IMR-90 (cell line): Measurements from ENCODE around the gene ENOX2. TPM values are rescaled to one million over a fixed set of nuclear protein-coding genes. Genes with fewer than 3 reads are reported as not detected.

ENCODE experiments used
- ATAC-seq: fragments of 200-7000 bp; cut with Tn5 transposase; 2 replicates; pipeline ENCODE4 v1.9.1; 2020; ENCODE audit warnings: low read depth, mild to moderate bottlenecking, moderate library complexity
- BruUV-seq: library from RNA; stranded (reverse); fragments of 400-500 nt; replicated peaks from 2 replicates; lab custom pipeline; 2021; lab: Mats Ljungman, UMichigan
- CTCF ChIA-PET: fragments of 300-600 bp; formaldehyde crosslinking; extraction: SDS; loops from one replicate; lab custom pipeline; 2021; ENCODE audit warnings: antibody characterized with exemption; lab: Yijun Ruan, JAX
- POLR2A ChIA-PET: fragments of 300-600 bp; sonication (Branson Sonifier 250); formaldehyde crosslinking; loops from one replicate; lab custom pipeline; 2022; ENCODE audit warnings: antibody characterized with exemption; ENCODE audit not compliant: unreplicated experiment; lab: Charles Lee
- DNase-seq: peaks from one replicate; pipeline ENCODE4 v3.0.0; 2013
- H2AFZ ChIP-seq: replicated peaks from 2 replicates; pipeline ENCODE3; 2013; ENCODE audit warnings: low read length, mild to moderate bottlenecking; ENCODE audit not compliant: poor library complexity
- H2AK5ac ChIP-seq: 2 replicates; pipeline ENCODE4 v1.6.1; 2013; ENCODE audit warnings: low read depth, low read length, inconsistent platforms
- H2AK9ac ChIP-seq: replicated peaks from 2 replicates; pipeline ENCODE3; 2013; ENCODE audit warnings: mild to moderate bottlenecking, low read depth, low read length, moderate library complexity; ENCODE audit not compliant: poor library complexity
- H2BK120ac ChIP-seq: 2 replicates; pipeline ENCODE4 v1.6.1; 2013; ENCODE audit warnings: low read depth, low read length, inconsistent platforms
- H2BK15ac ChIP-seq: 3 replicates; pipeline ENCODE4 v1.6.1; 2013; ENCODE audit warnings: low read depth, low read length, inconsistent platforms
- H2BK20ac ChIP-seq: 2 replicates; pipeline ENCODE4 v1.6.1; 2013; ENCODE audit warnings: low read depth, mild to moderate bottlenecking, inconsistent platforms, low read length, moderate library complexity
- H2BK5ac ChIP-seq: 2 replicates; pipeline ENCODE4 v1.6.1; 2013; ENCODE audit warnings: mild to moderate bottlenecking, low read depth, low read length, inconsistent platforms; ENCODE audit not compliant: poor library complexity, severe bottlenecking
- H3K14ac ChIP-seq: replicated peaks from 2 replicates; pipeline ENCODE4 v1.6.1; 2013; ENCODE audit warnings: low read depth, low read length, inconsistent platforms
- H3K18ac ChIP-seq: 2 replicates; pipeline ENCODE4 v1.6.1; 2013; ENCODE audit warnings: low read depth, low read length, control low read depth
- H3K23ac ChIP-seq: 2 replicates; pipeline ENCODE4 v1.6.1; 2013; ENCODE audit warnings: low read depth, low read length, inconsistent platforms
- H3K27ac ChIP-seq: 2 replicates; pipeline ENCODE4 v1.5.1; 2013; ENCODE audit warnings: mild to moderate bottlenecking, control low read depth, low read length; ENCODE audit not compliant: insufficient read depth
- H3K27me3 ChIP-seq: 2 replicates; pipeline ENCODE4 v1.6.1; 2013; ENCODE audit warnings: low read length; ENCODE audit not compliant: control insufficient read depth, insufficient read depth
- H3K36me3 ChIP-seq: 2 replicates; pipeline ENCODE4 v1.6.1; 2013; ENCODE audit warnings: low read length, mixed read lengths; ENCODE audit not compliant: control insufficient read depth, insufficient read depth
- H3K4ac ChIP-seq: 2 replicates; pipeline ENCODE4 v1.6.1; 2013; ENCODE audit warnings: low read depth, low read length, inconsistent platforms
- H3K4me1 ChIP-seq: 2 replicates; pipeline ENCODE4 v1.6.1; 2013; ENCODE audit warnings: low read length, mixed read lengths; ENCODE audit not compliant: control insufficient read depth, insufficient read depth
- H3K4me2 ChIP-seq: 2 replicates; pipeline ENCODE4 v1.6.1; 2013; ENCODE audit warnings: low read depth, mild to moderate bottlenecking, control low read depth, low read length, moderate library complexity
- H3K4me3 ChIP-seq: 2 replicates; pipeline ENCODE4 v1.5.1; 2013; ENCODE audit warnings: low read depth, mild to moderate bottlenecking, control low read depth, low read length, moderate library complexity; ENCODE audit not compliant: insufficient read depth
- H3K56ac ChIP-seq: 2 replicates; pipeline ENCODE4 v1.6.1; 2013; ENCODE audit warnings: low read length, inconsistent platforms; ENCODE audit not compliant: insufficient read depth; ENCODE audit errors: extremely low read depth
- H3K79me1 ChIP-seq, 2 experiments: 2 replicates each; pipeline ENCODE4 v1.6.1; 2013; ENCODE audit warnings: low read length in 2 of 2, inconsistent platforms in 1 of 2, low read depth in 1 of 2
- H3K9ac ChIP-seq: 2 replicates; pipeline ENCODE4 v1.6.1; 2013; ENCODE audit warnings: low read depth, low read length, control low read depth
- H3K9me1 ChIP-seq: 2 replicates; pipeline ENCODE4 v1.6.1; 2013; ENCODE audit warnings: low read length, inconsistent platforms; ENCODE audit not compliant: insufficient read depth
- H3K9me3 ChIP-seq: 2 replicates; pipeline ENCODE4 v1.6.1; 2013; ENCODE audit warnings: low read length; ENCODE audit not compliant: control insufficient read depth, insufficient read depth
- H4K20me1 ChIP-seq: 2 replicates; pipeline ENCODE4 v1.6.1; 2013; ENCODE audit warnings: low read length, inconsistent platforms; ENCODE audit not compliant: insufficient read depth
- H4K5ac ChIP-seq: 2 replicates; pipeline ENCODE4 v1.6.1; 2013; ENCODE audit warnings: mild to moderate bottlenecking, low read depth, low read length, control low read depth
- H4K8ac ChIP-seq, 2 experiments: 2 replicates each; pipeline ENCODE4 v1.6.1; 2013; ENCODE audit warnings: low read depth in 2 of 2, low read length in 2 of 2, control low read depth in 1 of 2, inconsistent platforms in 1 of 2
- H4K91ac ChIP-seq: 2 replicates; pipeline ENCODE4 v1.6.1; 2013; ENCODE audit warnings: low read depth, low read length, inconsistent platforms; ENCODE audit not compliant: insufficient read depth
- BHLHE40 ChIP-seq: fragments of 150-350 bp; IDR thresholded peaks from 2 replicates; pipeline ENCODE4 v1.6.1; 2016; ENCODE audit warnings: mild to moderate bottlenecking, low read depth, low read length
- MAZ ChIP-seq: IDR thresholded peaks from 2 replicates; pipeline ENCODE4 v1.6.1; 2012; ENCODE audit warnings: low read depth, mild to moderate bottlenecking, low read length, improper control_type of control experiment, moderate library complexity, borderline replicate concordance
- MXI1 ChIP-seq: IDR thresholded peaks from 2 replicates; pipeline ENCODE4 v1.6.1; 2012; ENCODE audit warnings: low read depth, mild to moderate bottlenecking, low read length, moderate library complexity, borderline replicate concordance
- POLR2A ChIP-seq: IDR thresholded peaks from 2 replicates; pipeline ENCODE4 v1.6.1; 2012; ENCODE audit warnings: mild to moderate bottlenecking, low read depth, low read length
- RCOR1 ChIP-seq: IDR thresholded peaks from 2 replicates; pipeline ENCODE4 v1.6.1; 2012; ENCODE audit warnings: mild to moderate bottlenecking, low read length, improper control_type of control experiment; ENCODE audit not compliant: insufficient replicate concordance
- RFX5 ChIP-seq: IDR thresholded peaks from 2 replicates; pipeline ENCODE4 v1.8.0; 2012; ENCODE audit warnings: low read depth, mild to moderate bottlenecking, low read length, moderate library complexity
- USF2 ChIP-seq: fragments of 150-350 bp; IDR thresholded peaks from 2 replicates; pipeline ENCODE4 v1.6.1; 2017; ENCODE audit warnings: mild to moderate bottlenecking, antibody characterized with exemption, low read length, low read depth
- WGBS, 2 experiments: methylation state at CpG; one replicate each; pipeline versions ENCODE4 v1.1.5 to v1.1.7; 2013; ENCODE audit warnings: missing lambda C conversion rate in 2 of 2; ENCODE audit not compliant: insufficient read length in 1 of 2; ENCODE audit errors: extremely low coverage in 2 of 2; 5-methylcytosine and 5-hydroxymethylcytosine counted together
- dilution Hi-C: fragments of 300-500 bp; cut with HindIII; formaldehyde crosslinking; loops from one replicate; pipeline ENCODE4 v1.14.3; 2018; ENCODE audit warnings: low sequenced_read_pairs; ENCODE audit not compliant: unreplicated experiment
- in situ Hi-C: fragments of 300-500 bp; cut with MboI; formaldehyde crosslinking; loops from 3 replicates; pipeline ENCODE4 v1.14.3; 2019; ENCODE audit warnings: low sequenced_read_pairs, inconsistent platforms, mixed read lengths
- intact Hi-C: fragments of 100-400 bp; cut with micrococcal nuclease; formaldehyde crosslinking; loops from 2 replicates; pipeline ENCODE4 v1.10.0; 2022
- polyA plus RNA-seq, 3 experiments: library from polyadenylated mRNA; depleted of rRNA; stranded (reverse); fragments of >200 nt; gene quantifications; 2 replicates each; pipeline ENCODE4 v1.2.3, GENCODE V29; 2012; ENCODE audit warnings: low replicate concordance in 1 of 3
- total RNA-seq: library from RNA; depleted of rRNA; stranded (reverse); fragments of >200 nt; gene quantifications from 2 replicates; pipeline ENCODE4 v1.2.3, GENCODE V29; 2012
- TF ChIP-seq, protein P1 (sequence below): fragments of 150-350 bp; IDR thresholded peaks from 2 replicates; pipeline ENCODE4 v1.6.1; 2016; ENCODE audit warnings: low read depth, mild to moderate bottlenecking, low read length, moderate library complexity, borderline replicate concordance
- TF ChIP-seq, protein P2 (sequence below): conservative IDR thresholded peaks from 2 replicates; pipeline ENCODE4 v1.5.1; 2012; ENCODE audit warnings: mild to moderate bottlenecking, low read depth, low read length, improper control_type of control experiment

Gene ENOX2
- total and polyA plus RNA-seq, 2 of the 4 experiments (the other 2 are of a cell fraction): 6.3 to 11.8 TPM

GRCh38 chrX:130688360-130688759, 214.6 kb downstream of the ENOX2 start:
- no TSS peak for BruUV-seq
- Histone ChIP-seq H4K91ac (no peak overlapping the region), H2BK5ac (no peak overlapping the region), H4K5ac (no peak overlapping the region), H4K8ac (no peak overlapping the region), H3K36me3 (no peaks in the 10 kb centered on the region; the same call in 1 of the 2 replicates), H2AFZ (no peak overlapping the region), H3K4me3 (no peak overlapping the region), H3K27ac (no peak overlapping the region), H3K18ac (no peak overlapping the region), H3K27me3 (no peaks in the 10 kb centered on the region; the same call in 1 of the 2 replicates), H3K4ac (no peak overlapping the region), H3K14ac (no peak overlapping the region), H3K79me1 (no peaks in the 10 kb centered on the region), H3K56ac (no peak overlapping the region), H3K23ac (no peak overlapping the region), H3K4me2 (no peak overlapping the region), H2AK9ac (no peak overlapping the region), H2BK15ac (no peak overlapping the region), H3K9me3 (no peaks in the 10 kb centered on the region), H2AK5ac (no peak overlapping the region), H4K20me1 (no peaks in the 10 kb centered on the region), H3K9ac (no peak overlapping the region), H2BK20ac (no peak overlapping the region), H3K4me1 (peaks cover 2% of the 10 kb centered on the region; the same call in 1 of the 2 replicates), H2BK120ac (no peak overlapping the region), H3K9me1 (no peaks in the 10 kb centered on the region)
- WGBS, 2 experiments: no CpG with 5 or more reads among the region's 5 CpGs
- DNase-seq: no peak
- CTCF ChIA-PET: no interaction called here
- dilution Hi-C loops: no loop called here
- intact Hi-C loops: no loop called here
- in situ Hi-C loops: no loop called here
- TF ChIP-seq BHLHE40 (no peak), POLR2A (no peak), MAZ (no peak), RFX5 (no peak), MXI1 (no peak), USF2 (no peak), RCOR1 (no peak)
- TF ChIP-seq, protein P1, sequence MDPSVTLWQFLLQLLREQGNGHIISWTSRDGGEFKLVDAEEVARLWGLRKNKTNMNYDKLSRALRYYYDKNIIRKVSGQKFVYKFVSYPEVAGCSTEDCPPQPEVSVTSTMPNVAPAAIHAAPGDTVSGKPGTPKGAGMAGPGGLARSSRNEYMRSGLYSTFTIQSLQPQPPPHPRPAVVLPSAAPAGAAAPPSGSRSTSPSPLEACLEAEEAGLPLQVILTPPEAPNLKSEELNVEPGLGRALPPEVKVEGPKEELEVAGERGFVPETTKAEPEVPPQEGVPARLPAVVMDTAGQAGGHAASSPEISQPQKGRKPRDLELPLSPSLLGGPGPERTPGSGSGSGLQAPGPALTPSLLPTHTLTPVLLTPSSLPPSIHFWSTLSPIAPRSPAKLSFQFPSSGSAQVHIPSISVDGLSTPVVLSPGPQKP: no peak
- TF ChIP-seq, protein P2, sequence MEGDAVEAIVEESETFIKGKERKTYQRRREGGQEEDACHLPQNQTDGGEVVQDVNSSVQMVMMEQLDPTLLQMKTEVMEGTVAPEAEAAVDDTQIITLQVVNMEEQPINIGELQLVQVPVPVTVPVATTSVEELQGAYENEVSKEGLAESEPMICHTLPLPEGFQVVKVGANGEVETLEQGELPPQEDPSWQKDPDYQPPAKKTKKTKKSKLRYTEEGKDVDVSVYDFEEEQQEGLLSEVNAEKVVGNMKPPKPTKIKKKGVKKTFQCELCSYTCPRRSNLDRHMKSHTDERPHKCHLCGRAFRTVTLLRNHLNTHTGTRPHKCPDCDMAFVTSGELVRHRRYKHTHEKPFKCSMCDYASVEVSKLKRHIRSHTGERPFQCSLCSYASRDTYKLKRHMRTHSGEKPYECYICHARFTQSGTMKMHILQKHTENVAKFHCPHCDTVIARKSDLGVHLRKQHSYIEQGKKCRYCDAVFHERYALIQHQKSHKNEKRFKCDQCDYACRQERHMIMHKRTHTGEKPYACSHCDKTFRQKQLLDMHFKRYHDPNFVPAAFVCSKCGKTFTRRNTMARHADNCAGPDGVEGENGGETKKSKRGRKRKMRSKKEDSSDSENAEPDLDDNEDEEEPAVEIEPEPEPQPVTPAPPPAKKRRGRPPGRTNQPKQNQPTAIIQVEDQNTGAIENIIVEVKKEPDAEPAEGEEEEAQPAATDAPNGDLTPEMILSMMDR: no peak
- no peak for ATAC-seq
- POLR2A ChIA-PET: no interaction called here
